HG03354 (cell line): ENCODE data around the gene NOTCH1.

Experiments
- ATAC-seq: cut with Tn5 transposase; IDR thresholded peaks from one replicate; pipeline ENCODE4 v1.9.1; 2021; ENCODE audit warnings: mild to moderate bottlenecking; ENCODE audit not compliant: unreplicated experiment, poor library complexity, severe bottlenecking

The NOTCH1 gene

DNA sequence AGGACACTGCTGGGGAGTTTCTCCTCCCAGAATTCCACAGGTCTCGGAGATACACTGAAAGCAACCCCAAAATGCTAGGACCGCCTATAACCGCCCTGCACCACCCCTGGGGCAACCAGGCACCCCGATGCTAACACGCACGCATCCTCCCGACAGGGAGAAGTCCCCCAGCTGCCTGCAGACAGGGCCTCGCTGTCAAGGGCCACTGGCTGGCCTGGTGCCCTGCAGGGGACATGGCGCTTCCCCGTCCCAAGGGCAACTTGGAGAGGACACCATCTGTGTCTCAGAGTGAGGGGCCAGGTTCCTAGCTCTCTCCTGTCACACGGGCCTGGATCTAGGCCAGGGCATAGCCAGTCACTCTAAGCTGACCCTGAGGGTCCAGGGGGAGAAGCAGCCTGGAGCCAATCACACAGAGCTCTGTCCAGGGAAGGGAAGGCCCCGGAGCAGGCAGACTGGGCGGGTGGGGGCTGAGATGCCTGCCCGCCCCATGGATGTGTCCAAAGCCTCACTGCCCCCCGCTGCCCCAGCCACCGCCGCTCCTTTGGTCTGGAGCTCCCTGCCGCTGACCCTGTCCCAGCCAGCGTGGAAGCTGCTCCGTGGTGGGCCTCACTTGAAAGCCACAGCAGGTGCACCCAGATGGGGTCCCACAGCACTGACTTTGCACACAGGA is 9.7 kb downstream of the NOTCH1 start:
- no peak for ATAC-seq

- ATAC-seq, result no peak
Observed at GRCh38 chr9:136535070-136535469, 10.8 kb downstream of the NOTCH1 start.

GRCh38 chr9:136534366-136534765 is 11.5 kb downstream of the NOTCH1 start:
- no peak for ATAC-seq

DNA sequence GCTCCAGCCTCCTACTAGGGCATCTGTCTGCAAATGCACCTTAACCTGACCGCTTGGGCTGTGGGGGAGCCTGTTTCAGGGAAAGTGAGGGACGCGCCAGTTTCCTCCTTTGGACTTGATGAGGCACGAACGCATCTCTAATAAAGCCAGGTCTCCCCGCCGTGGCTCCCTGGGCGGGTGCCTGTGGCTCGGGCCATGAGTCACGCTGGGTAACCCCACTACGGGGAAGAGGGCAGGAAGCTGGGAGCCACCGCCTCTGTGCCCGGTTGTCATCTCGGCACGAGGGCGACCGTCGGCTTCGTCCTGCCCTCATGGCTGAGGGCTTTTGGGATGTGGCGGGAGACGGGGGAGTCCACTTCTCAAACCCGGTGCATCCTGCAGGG is 12.1 kb downstream of the NOTCH1 start:
- peak; percentile 16 for ATAC-seq

DNA sequence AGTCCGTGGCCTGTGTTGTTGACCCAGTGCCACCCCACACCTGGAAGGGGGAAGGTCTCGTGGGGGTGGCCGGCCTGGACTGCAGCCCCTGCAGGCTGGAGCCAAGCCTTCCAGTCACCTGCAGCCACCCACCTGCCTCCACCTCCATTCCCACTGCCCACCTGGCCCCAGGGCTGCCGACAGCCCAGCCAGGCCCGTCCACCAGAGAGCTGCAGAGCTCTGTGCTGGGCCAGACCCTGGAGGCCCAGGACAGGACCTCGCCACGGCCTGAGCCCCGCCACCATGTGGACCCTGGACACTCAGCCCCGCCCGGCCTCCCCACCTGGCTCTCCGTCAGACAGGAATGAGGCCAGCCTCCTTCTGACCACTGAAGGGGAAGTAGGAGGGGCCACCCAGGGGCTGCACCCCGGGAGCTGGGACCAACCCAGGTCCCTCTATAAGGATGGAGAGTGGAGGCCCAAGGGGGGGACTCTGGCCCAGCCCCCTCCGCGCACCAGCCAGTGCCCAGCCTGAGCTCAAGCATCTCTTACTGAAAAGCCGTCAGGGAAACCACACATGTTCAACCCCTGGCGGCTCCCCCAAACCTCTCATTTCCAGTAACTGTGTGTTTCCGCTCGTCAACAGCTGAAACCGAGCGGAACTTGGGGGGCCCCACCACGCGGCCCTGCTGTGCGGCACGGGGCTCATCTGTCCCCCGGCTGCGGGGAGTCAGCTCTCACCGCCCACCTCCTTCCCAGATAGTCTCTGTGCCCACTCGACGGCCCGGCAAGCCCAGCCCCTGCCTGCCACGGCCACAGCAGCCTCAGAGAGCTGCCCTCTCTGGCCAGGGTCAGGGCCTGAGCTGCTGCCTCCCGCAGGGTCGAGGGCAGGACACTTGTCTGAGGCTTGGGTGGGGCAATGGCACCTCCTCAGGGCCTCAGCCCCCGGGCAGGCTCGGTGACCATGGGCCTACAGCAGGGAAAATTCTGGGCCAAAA is 12.8 kb downstream of the NOTCH1 start:
- ATAC-seq, result peak; percentile 60

DNA sequence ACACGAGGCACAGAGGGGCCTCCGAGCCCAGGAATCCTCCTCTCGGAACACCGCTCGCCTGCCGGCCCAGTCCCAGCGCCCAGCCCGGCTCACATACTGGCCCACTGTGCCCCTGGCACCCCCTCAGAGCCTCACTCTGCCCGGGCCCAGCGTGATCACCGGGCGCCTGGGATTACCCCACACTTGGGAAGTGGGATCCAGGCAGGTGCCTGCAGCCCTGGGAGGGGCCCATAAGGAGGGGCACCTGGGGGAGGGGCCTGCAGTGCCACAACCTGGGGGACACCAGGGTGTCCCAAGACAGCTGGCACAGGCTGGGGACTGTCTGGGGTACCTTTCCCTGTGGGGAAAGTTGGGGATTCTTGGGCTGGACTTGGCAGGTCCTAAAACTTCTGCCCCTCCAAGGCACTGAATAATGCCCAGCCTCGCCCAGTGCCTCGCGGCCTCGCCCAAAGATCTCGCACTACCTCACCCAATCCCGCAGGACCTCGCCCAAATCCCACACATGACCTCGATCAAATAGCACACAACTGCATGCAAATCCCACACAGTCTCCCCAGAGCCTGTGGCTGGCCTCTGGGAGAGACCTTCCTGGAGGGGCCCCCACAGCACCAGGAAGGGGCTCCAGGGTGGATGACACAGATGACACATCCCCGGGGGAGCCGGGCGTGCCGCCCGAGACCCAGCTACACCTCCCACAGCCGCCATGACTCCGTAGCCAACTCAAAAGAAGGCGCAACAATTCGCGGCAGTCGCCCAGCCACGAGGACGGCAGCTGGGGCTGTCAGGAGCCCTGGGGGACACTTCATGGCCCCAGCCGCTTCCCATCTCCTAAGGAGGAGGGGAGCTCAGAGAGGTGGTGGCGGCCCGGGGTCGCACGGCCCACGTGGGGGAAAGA is 13.7 kb downstream of the NOTCH1 start:
- ATAC-seq, result no peak

- no peak for ATAC-seq
Observed at GRCh38 chr9:136531186-136531903, 14.5 kb downstream of the NOTCH1 start.

- ATAC-seq, result no peak
Observed at GRCh38 chr9:136530461-136531089, 15.3 kb downstream of the NOTCH1 start.

- ATAC-seq, result no peak
Observed at GRCh38 chr9:136529516-136530460, 16.1 kb downstream of the NOTCH1 start.

DNA sequence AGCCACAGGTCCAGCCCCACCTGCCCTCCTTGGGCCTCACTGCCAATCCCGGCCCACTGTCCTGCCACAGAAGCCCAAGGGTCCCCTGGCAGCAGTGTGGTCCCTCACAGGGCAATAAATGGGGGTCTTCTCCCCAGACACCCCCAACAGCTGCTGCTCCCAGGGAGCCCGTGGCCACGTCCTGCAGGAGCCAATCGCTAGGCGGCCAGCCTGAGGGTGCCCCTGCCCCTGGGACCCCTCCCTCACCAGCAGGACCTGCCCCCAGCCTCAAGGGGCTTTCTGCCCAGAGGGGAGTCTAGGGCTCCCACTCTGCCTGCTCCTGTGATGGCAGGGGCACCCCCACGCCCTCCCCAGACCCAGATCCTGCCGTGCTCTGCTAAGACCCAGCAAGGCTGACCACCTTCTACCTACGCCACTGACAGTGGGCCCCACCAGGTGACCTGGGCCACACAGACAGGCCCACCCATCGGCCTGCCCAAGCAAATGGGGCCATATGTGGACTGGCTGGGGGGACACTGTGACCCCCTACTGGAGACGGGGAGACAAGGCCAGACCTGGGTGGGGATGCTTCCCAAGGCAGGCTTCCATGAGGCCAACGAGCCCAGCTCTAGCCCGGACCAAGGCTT is 17.0 kb downstream of the NOTCH1 start:
- ATAC-seq, result no peak

DNA sequence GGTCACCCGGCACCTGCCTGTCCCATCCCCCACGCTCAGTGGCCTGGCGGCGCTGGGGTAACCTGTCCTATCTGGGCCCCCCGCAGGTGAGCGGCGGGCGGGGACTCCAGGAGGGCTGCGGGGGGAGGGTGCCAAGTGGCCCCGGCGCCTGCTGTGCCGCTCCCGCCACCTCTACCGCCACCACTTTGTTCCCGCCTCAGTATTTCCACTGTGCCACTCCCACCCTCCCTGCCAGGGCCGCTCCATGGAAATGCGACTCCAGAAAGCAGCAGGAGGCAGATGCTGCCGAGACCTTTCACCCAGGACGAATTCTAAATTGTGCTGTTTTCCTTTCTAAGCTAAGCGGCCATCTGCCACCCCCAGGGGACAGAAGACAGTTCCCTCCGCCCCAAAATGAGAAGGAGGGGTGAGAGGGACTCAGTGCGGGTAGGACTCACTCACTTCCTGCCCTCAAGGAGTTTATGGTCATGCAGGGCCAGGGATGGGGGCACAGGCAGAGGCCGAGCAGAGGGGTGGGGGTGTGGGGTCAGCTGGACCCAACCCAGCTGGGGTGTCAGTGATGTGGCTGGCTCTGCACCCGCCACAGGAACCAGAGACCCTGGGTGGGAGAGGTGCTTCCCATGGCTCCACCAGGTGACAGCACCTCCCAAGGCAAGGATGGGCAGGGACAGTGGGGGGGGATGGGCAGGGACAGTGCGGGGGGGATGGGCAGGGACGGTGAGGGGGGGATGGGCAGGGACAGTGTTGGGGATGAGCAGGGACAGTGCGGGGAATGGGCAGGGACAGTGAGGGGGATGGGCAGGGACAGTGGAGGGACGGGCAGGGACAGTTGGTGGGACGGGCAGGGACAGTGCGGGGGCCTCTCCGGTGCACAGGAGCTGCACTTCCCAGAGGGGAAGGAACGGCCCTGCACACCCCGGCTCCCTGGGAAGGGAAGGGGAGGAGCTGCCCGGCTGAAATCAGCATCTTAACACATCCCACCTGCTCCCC is 17.8 kb downstream of the NOTCH1 start:
- ATAC-seq, result no peak

- ATAC-seq, result no peak
Observed at GRCh38 chr9:136527131-136527530, 18.7 kb downstream of the NOTCH1 start.

- ATAC-seq, result no peak
Observed at GRCh38 chr9:136526625-136527066, 19.2 kb downstream of the NOTCH1 start.

DNA sequence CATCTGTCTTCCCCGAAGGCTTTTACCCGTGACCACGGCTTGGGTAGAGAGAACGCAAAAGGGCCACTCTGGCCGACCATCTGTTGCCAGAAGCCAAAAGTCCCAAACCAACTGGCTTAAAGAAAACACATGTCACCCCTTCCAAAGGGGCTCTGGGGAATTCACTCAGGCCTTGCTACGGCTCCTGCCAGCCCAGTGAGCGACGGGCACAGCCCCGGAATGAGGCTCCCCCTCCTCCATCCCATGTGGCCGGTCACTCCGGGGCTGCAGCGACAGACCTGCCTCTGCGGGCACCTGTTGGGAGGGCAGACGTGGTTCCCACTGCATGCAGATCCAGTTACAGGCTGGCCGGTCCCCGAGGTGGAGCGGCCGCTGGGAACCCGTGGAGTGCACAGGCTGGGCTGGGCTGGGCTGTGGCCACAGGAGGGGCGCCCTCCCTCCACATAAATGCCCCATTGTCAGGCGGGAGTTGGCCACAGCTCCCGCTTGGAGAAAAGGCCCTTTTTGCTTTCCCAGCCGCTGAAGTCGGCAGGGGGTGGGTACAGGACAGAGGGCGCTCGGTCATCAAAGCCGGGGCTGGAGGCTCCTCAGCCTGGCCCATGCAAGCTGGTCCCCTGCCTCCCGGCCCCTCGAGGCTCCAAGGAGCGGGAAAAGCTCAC is 19.9 kb downstream of the NOTCH1 start:
- no peak for ATAC-seq

- no peak for ATAC-seq
Observed at GRCh38 chr9:136525207-136525606, 20.6 kb downstream of the NOTCH1 start.
